Activated CD4-positive, alpha-beta T cell treated with anti-CD3 and anti-CD28 coated beads, Interleukin-2, amount 10 ng/mL, durations not matched to agents 7 days and 5 days (primary cell): ENCODE data around the gene GRIN3B. TPM values are rescaled to one million over a fixed set of nuclear protein-coding genes. Genes with fewer than 3 reads are reported as not detected.

Source experiments
- CTCF ChIA-PET: fragments of 350-600 bp; sonication (Branson Sonifier 250); formaldehyde crosslinking; loops from one replicate; lab custom pipeline; 2021; ENCODE audit warnings: antibody characterized with exemption; lab: Charles Lee
- POLR2A ChIA-PET: fragments of 350-600 bp; sonication (Branson Sonifier 250); formaldehyde crosslinking; loops from one replicate; lab custom pipeline; 2021; ENCODE audit warnings: antibody characterized with exemption; lab: Charles Lee
- DNase-seq: peaks from one replicate; pipeline ENCODE4 v3.0.0-alpha.2; 2020
- H3K27ac Mint-ChIP-seq: one replicate; pipeline ENCODE4 v1.8.0; 2021; ENCODE audit warnings: mild to moderate bottlenecking, moderate library complexity, mixed read lengths
- H3K27me3 Mint-ChIP-seq: one replicate; pipeline ENCODE4 v1.8.0; 2021; ENCODE audit warnings: mixed read lengths
- H3K36me3 Mint-ChIP-seq: one replicate; pipeline ENCODE4 v1.8.0; 2021; ENCODE audit warnings: low read depth, mixed read lengths
- H3K4me1 Mint-ChIP-seq: one replicate; pipeline ENCODE4 v1.8.0; 2021; ENCODE audit warnings: mixed read lengths
- H3K4me3 Mint-ChIP-seq: one replicate; pipeline ENCODE4 v1.8.0; 2021; ENCODE audit warnings: mild to moderate bottlenecking, moderate library complexity, mixed read lengths
- H3K9me3 Mint-ChIP-seq: one replicate; pipeline ENCODE4 v1.8.0; 2021; ENCODE audit warnings: mixed read lengths
- total RNA-seq, 2 experiments: library from RNA; stranded (reverse); gene quantifications; one replicate each; pipeline ENCODE4 v1.2.3, GENCODE V29; 2021

GRIN3B gene
- total RNA-seq, 2 experiments from 2014 or later = not detected

GRCh38 chr19:988510-988909 lies 11.7 kb upstream of the GRIN3B start:
- ChIA-PET CTCF (no interaction called here), POLR2A (no interaction called here)
- Mint-ChIP-seq H3K4me3 (no peak overlapping the region), H3K36me3 (peaks cover 7% of the 10 kb centered on the region), H3K9me3 (no peaks in the 10 kb centered on the region), H3K27ac (no peak overlapping the region), H3K27me3 (no peaks in the 10 kb centered on the region), H3K4me1 (peaks cover 24% of the 10 kb centered on the region)
- DNase-seq = no peak

- DNase-seq = no peak
- CTCF ChIA-PET = no interaction called here
- no peak overlapping the region for H3K27ac Mint-ChIP-seq
Observed at GRCh38 chr19:989381-990081, 10.7 kb upstream of the GRIN3B start.

GRCh38 chr19:990119-990571 lies 10.1 kb upstream of the GRIN3B start:
- H3K36me3 Mint-ChIP-seq = peaks cover 7% of the 10 kb centered on the region
- ChIA-PET CTCF (no interaction called here), POLR2A (no interaction called here)
- H3K27ac Mint-ChIP-seq = no peak overlapping the region
- no peak for DNase-seq
- H3K9me3 Mint-ChIP-seq = no peaks in the 10 kb centered on the region
- no peaks in the 10 kb centered on the region for H3K27me3 Mint-ChIP-seq
- peaks cover 11% of the 10 kb centered on the region for H3K4me1 Mint-ChIP-seq
- no peak overlapping the region for H3K4me3 Mint-ChIP-seq

More at GRCh38 chr19:989381-990081, 10.7 kb upstream of the GRIN3B start:
- peaks cover 17% of the 10 kb centered on the region for H3K4me1 Mint-ChIP-seq
- H3K9me3 Mint-ChIP-seq = no peaks in the 10 kb centered on the region
- no peaks in the 10 kb centered on the region for H3K27me3 Mint-ChIP-seq
- H3K4me3 Mint-ChIP-seq = no peak overlapping the region
- H3K36me3 Mint-ChIP-seq = peaks cover 7% of the 10 kb centered on the region
- POLR2A ChIA-PET = no interaction called here

- H3K4me1 Mint-ChIP-seq = peaks cover 5% of the 10 kb centered on the region
- H3K4me3 Mint-ChIP-seq = no peak overlapping the region
- ChIA-PET CTCF (no interaction called here), POLR2A (no interaction called here)
- no peaks in the 10 kb centered on the region for H3K27me3 Mint-ChIP-seq
- H3K27ac Mint-ChIP-seq = no peak overlapping the region
- no peak for DNase-seq
- peaks cover 7% of the 10 kb centered on the region for H3K36me3 Mint-ChIP-seq
- no peaks in the 10 kb centered on the region for H3K9me3 Mint-ChIP-seq
Observed at GRCh38 chr19:990746-991145, 9.5 kb upstream of the GRIN3B start.

- Mint-ChIP-seq H3K4me3 (no peak overlapping the region), H3K27ac (no peak overlapping the region), H3K27me3 (peaks cover 2% of the 10 kb centered on the region), H3K9me3 (no peaks in the 10 kb centered on the region), H3K36me3 (peaks cover 7% of the 10 kb centered on the region), H3K4me1 (peaks cover 6% of the 10 kb centered on the region)
- CTCF ChIA-PET = no interaction called here
- POLR2A ChIA-PET = no interaction called here
- peak; percentile 57 for DNase-seq
Observed at GRCh38 chr19:991174-991931, 8.9 kb upstream of the GRIN3B start.

GRCh38 chr19:991932-992669 lies 8.1 kb upstream of the GRIN3B start:
- Mint-ChIP-seq H3K27ac (no peak overlapping the region), H3K27me3 (peaks cover 9% of the 10 kb centered on the region), H3K36me3 (peaks cover 7% of the 10 kb centered on the region), H3K4me3 (no peak overlapping the region), H3K4me1 (peaks cover 6% of the 10 kb centered on the region), H3K9me3 (no peaks in the 10 kb centered on the region)
- DNase-seq = no peak
- ChIA-PET POLR2A (no interaction called here), CTCF (interaction anchor here (0.6 kb wide), 1 partner anchor 86 kb away, joined by 3 read pairs; no protein-coding TSS in a partner anchor)

- ChIA-PET POLR2A (no interaction called here), CTCF (interaction anchor here (0.6 kb wide), 1 partner anchor 86 kb away, joined by 3 read pairs; no protein-coding TSS in a partner anchor)
- no peaks in the 10 kb centered on the region for H3K9me3 Mint-ChIP-seq
Observed at GRCh38 chr19:992670-993055, 7.6 kb upstream of the GRIN3B start.

GRCh38 chr19:993361-993830 lies 6.8 kb upstream of the GRIN3B start:
- no peak for DNase-seq
- Mint-ChIP-seq H3K4me1 (peaks cover 6% of the 10 kb centered on the region), H3K36me3 (peaks cover 7% of the 10 kb centered on the region), H3K27me3 (peaks cover 17% of the 10 kb centered on the region), H3K9me3 (no peaks in the 10 kb centered on the region), H3K27ac (no peak overlapping the region), H3K4me3 (no peak overlapping the region)
- ChIA-PET CTCF (no interaction called here), POLR2A (no interaction called here)

More at GRCh38 chr19:992670-993055, 7.6 kb upstream of the GRIN3B start:
- no peak overlapping the region for H3K27ac Mint-ChIP-seq
- peaks cover 10% of the 10 kb centered on the region for H3K27me3 Mint-ChIP-seq
- H3K4me1 Mint-ChIP-seq = peaks cover 6% of the 10 kb centered on the region
- H3K36me3 Mint-ChIP-seq = peaks cover 7% of the 10 kb centered on the region
- DNase-seq = no peak
- no peak overlapping the region for H3K4me3 Mint-ChIP-seq

GRCh38 chr19:993831-994393 lies 6.3 kb upstream of the GRIN3B start:
- POLR2A ChIA-PET = no interaction called here
- Mint-ChIP-seq H3K4me1 (peaks cover 6% of the 10 kb centered on the region), H3K9me3 (no peaks in the 10 kb centered on the region), H3K27me3 (peaks cover 20% of the 10 kb centered on the region), H3K27ac (no peak overlapping the region), H3K36me3 (peaks cover 7% of the 10 kb centered on the region), H3K4me3 (no peak overlapping the region)
- DNase-seq = no peak
- CTCF ChIA-PET = no interaction called here

GRCh38 chr19:994516-994915 lies 5.7 kb upstream of the GRIN3B start:
- DNase-seq = no peak
- POLR2A ChIA-PET = no interaction called here
- peaks cover 7% of the 10 kb centered on the region for H3K36me3 Mint-ChIP-seq
- no peak overlapping the region for H3K27ac Mint-ChIP-seq
- H3K4me1 Mint-ChIP-seq = peaks cover 10% of the 10 kb centered on the region
- H3K4me3 Mint-ChIP-seq = no peak overlapping the region
- no peaks in the 10 kb centered on the region for H3K9me3 Mint-ChIP-seq
- CTCF ChIA-PET = no interaction called here
- peaks cover 26% of the 10 kb centered on the region for H3K27me3 Mint-ChIP-seq

GRCh38 chr19:995051-995827 lies 5.0 kb upstream of the GRIN3B start:
- no peak for DNase-seq
- Mint-ChIP-seq H3K4me1 (peaks cover 10% of the 10 kb centered on the region), H3K27me3 (peaks cover 27% of the 10 kb centered on the region), H3K27ac (no peak overlapping the region), H3K9me3 (no peaks in the 10 kb centered on the region), H3K36me3 (peaks cover 7% of the 10 kb centered on the region), H3K4me3 (no peak overlapping the region)
- ChIA-PET CTCF (interaction anchor here (0.7 kb wide), 1 partner anchor 74 kb away, joined by 4 read pairs; no protein-coding TSS in a partner anchor), POLR2A (no interaction called here)
